ENCODE data around the gene DUSP14.

The DUSP14 gene

GRCh38 chr17:37476431-37477120 lies 13.1 kb upstream of the DUSP14 start:
- Mint-ChIP-seq H3K4me1 (no peaks in the 10 kb centered on the region), H3K9me3 (no peaks in the 10 kb centered on the region), H3K4me3 (no peak overlapping the region), H3K36me3 (peaks cover 15% of the 10 kb centered on the region), H3K27ac (peak overlapping the region; percentile 1), H3K27me3 (no peaks in the 10 kb centered on the region)

- H3K36me3 Mint-ChIP-seq: peaks cover 14% of the 10 kb centered on the region
- no peaks in the 10 kb centered on the region for H3K9me3 Mint-ChIP-seq
- no peaks in the 10 kb centered on the region for H3K4me1 Mint-ChIP-seq
- no peaks in the 10 kb centered on the region for H3K27me3 Mint-ChIP-seq
- no peak overlapping the region for H3K4me3 Mint-ChIP-seq
- no peak overlapping the region for H3K27ac Mint-ChIP-seq
Observed at GRCh38 chr17:37478187-37478586, 11.5 kb upstream of the DUSP14 start.

GRCh38 chr17:37479025-37479424 lies 10.7 kb upstream of the DUSP14 start:
- Mint-ChIP-seq H3K27ac (no peak overlapping the region), H3K4me1 (no peaks in the 10 kb centered on the region), H3K27me3 (no peaks in the 10 kb centered on the region), H3K9me3 (no peaks in the 10 kb centered on the region), H3K36me3 (peaks cover 14% of the 10 kb centered on the region), H3K4me3 (no peak overlapping the region)

- Mint-ChIP-seq H3K9me3 (no peaks in the 10 kb centered on the region), H3K27me3 (no peaks in the 10 kb centered on the region), H3K27ac (no peak overlapping the region), H3K36me3 (peaks cover 14% of the 10 kb centered on the region), H3K4me3 (no peak overlapping the region), H3K4me1 (no peaks in the 10 kb centered on the region)
Observed at GRCh38 chr17:37480427-37480826, 9.3 kb upstream of the DUSP14 start.

GRCh38 chr17:37481001-37481665 lies 8.6 kb upstream of the DUSP14 start:
- Mint-ChIP-seq H3K27ac (no peak overlapping the region), H3K4me1 (no peaks in the 10 kb centered on the region), H3K4me3 (no peak overlapping the region)

GRCh38 chr17:37483311-37484039 lies 6.2 kb upstream of the DUSP14 start:
- Mint-ChIP-seq H3K4me1 (peaks cover 6% of the 10 kb centered on the region), H3K36me3 (peaks cover 4% of the 10 kb centered on the region), H3K4me3 (no peak overlapping the region), H3K27me3 (no peaks in the 10 kb centered on the region), H3K9me3 (no peaks in the 10 kb centered on the region), H3K27ac (no peak overlapping the region)

More at GRCh38 chr17:37481001-37481665, 8.6 kb upstream of the DUSP14 start:
- Mint-ChIP-seq H3K27me3 (no peaks in the 10 kb centered on the region), H3K9me3 (no peaks in the 10 kb centered on the region), H3K36me3 (peaks cover 12% of the 10 kb centered on the region)

- peaks cover 18% of the 10 kb centered on the region for H3K4me1 Mint-ChIP-seq
- no peak overlapping the region for H3K4me3 Mint-ChIP-seq
- H3K36me3 Mint-ChIP-seq: no peaks in the 10 kb centered on the region
- H3K9me3 Mint-ChIP-seq: no peaks in the 10 kb centered on the region
- no peak overlapping the region for H3K27ac Mint-ChIP-seq
- no peaks in the 10 kb centered on the region for H3K27me3 Mint-ChIP-seq
Observed at GRCh38 chr17:37485938-37486570, 3.6 kb upstream of the DUSP14 start.

GRCh38 chr17:37488009-37488604 lies 1.6 kb upstream of the DUSP14 start:
- no peaks in the 10 kb centered on the region for H3K27me3 Mint-ChIP-seq
- H3K4me3 Mint-ChIP-seq: peak overlapping the region; percentile 92
- H3K27ac Mint-ChIP-seq: peak overlapping the region; percentile 14
- no peaks in the 10 kb centered on the region for H3K36me3 Mint-ChIP-seq
- H3K9me3 Mint-ChIP-seq: no peaks in the 10 kb centered on the region
- H3K4me1 Mint-ChIP-seq: peaks cover 34% of the 10 kb centered on the region

GRCh38 chr17:37488607-37489196 lies 989 bp upstream of the DUSP14 start:
- H3K27ac Mint-ChIP-seq: peak overlapping the region; percentile 89
- peaks cover 39% of the 10 kb centered on the region for H3K4me1 Mint-ChIP-seq
- no peaks in the 10 kb centered on the region for H3K36me3 Mint-ChIP-seq
- no peaks in the 10 kb centered on the region for H3K9me3 Mint-ChIP-seq
- peak overlapping the region; percentile 92 for H3K4me3 Mint-ChIP-seq
- no peaks in the 10 kb centered on the region for H3K27me3 Mint-ChIP-seq

GRCh38 chr17:37490022-37490587 lies 414 bp downstream of the DUSP14 start:
- H3K4me1 Mint-ChIP-seq: peaks cover 49% of the 10 kb centered on the region
- H3K27ac Mint-ChIP-seq: peak overlapping the region; percentile 97
- no peaks in the 10 kb centered on the region for H3K27me3 Mint-ChIP-seq
- no peaks in the 10 kb centered on the region for H3K36me3 Mint-ChIP-seq
- peak overlapping the region; percentile 93 for H3K4me3 Mint-ChIP-seq
- H3K9me3 Mint-ChIP-seq: no peaks in the 10 kb centered on the region

- peak overlapping the region; percentile 97 for H3K27ac Mint-ChIP-seq
- no peaks in the 10 kb centered on the region for H3K36me3 Mint-ChIP-seq
Observed at GRCh38 chr17:37490638-37491614, 1.2 kb downstream of the DUSP14 start.

GRCh38 chr17:37492167-37492566 lies 2.5 kb downstream of the DUSP14 start:
- Mint-ChIP-seq H3K4me1 (peaks cover 49% of the 10 kb centered on the region), H3K36me3 (no peaks in the 10 kb centered on the region), H3K9me3 (no peaks in the 10 kb centered on the region), H3K27me3 (no peaks in the 10 kb centered on the region), H3K4me3 (no peak overlapping the region), H3K27ac (no peak overlapping the region)

More at GRCh38 chr17:37490638-37491614, 1.2 kb downstream of the DUSP14 start:
- Mint-ChIP-seq H3K4me1 (peaks cover 49% of the 10 kb centered on the region), H3K4me3 (peak overlapping the region; percentile 93), H3K27me3 (no peaks in the 10 kb centered on the region), H3K9me3 (no peaks in the 10 kb centered on the region)

GRCh38 chr17:37493249-37494027 lies 3.7 kb downstream of the DUSP14 start:
- Mint-ChIP-seq H3K4me3 (peak overlapping the region; percentile 1), H3K9me3 (no peaks in the 10 kb centered on the region), H3K4me1 (peaks cover 43% of the 10 kb centered on the region), H3K36me3 (no peaks in the 10 kb centered on the region), H3K27me3 (no peaks in the 10 kb centered on the region), H3K27ac (no peak overlapping the region)
